ENCODE results near the gene MID2.
"Not testable (repeated sequence)": the region's sequence is repeated elsewhere in the genome, so short reads cannot be mapped to it uniquely, and the experiment has no call there.

MID2 gene, protein sequence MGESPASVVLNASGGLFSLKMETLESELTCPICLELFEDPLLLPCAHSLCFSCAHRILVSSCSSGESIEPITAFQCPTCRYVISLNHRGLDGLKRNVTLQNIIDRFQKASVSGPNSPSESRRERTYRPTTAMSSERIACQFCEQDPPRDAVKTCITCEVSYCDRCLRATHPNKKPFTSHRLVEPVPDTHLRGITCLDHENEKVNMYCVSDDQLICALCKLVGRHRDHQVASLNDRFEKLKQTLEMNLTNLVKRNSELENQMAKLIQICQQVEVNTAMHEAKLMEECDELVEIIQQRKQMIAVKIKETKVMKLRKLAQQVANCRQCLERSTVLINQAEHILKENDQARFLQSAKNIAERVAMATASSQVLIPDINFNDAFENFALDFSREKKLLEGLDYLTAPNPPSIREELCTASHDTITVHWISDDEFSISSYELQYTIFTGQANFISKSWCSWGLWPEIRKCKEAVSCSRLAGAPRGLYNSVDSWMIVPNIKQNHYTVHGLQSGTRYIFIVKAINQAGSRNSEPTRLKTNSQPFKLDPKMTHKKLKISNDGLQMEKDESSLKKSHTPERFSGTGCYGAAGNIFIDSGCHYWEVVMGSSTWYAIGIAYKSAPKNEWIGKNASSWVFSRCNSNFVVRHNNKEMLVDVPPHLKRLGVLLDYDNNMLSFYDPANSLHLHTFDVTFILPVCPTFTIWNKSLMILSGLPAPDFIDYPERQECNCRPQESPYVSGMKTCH

DNA sequence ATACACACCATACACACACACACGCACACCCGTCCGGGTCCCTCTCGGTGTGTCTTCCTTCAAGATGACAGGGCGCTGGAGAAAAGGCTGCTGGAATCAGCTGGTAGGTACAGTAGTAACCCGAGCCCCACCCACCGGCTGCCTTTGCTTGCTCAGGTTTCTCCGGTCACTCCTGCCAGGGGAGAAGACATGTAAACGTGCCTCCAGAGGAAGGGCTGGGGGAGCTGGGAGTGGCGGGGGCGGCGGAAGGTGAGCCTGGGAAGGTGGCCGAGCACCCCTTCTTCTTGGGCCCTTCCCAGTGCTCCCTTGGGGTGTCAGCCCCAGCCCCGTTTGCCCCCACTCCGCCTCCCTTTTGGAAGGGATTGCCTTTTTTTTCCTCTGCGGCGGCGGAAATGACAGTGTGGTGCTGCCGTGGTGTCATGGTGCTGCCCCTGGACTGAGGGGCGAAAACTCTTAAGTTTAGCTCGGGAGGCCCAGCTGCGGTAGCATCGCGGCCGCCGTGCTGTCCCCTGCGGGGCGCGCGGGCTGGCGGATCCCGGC is at the start of gene MID2:
MID2 (plus strand) TSS at position 169 of the 540 bp plus-strand sequence. CDS start 561 bp downstream, outside the sequence.
- peak; percentile 9 to 29 (median 15) for DNase-seq (ENCODE audit: low read depth in 2 of 3, low spot score in 1 of 3)

DNA sequence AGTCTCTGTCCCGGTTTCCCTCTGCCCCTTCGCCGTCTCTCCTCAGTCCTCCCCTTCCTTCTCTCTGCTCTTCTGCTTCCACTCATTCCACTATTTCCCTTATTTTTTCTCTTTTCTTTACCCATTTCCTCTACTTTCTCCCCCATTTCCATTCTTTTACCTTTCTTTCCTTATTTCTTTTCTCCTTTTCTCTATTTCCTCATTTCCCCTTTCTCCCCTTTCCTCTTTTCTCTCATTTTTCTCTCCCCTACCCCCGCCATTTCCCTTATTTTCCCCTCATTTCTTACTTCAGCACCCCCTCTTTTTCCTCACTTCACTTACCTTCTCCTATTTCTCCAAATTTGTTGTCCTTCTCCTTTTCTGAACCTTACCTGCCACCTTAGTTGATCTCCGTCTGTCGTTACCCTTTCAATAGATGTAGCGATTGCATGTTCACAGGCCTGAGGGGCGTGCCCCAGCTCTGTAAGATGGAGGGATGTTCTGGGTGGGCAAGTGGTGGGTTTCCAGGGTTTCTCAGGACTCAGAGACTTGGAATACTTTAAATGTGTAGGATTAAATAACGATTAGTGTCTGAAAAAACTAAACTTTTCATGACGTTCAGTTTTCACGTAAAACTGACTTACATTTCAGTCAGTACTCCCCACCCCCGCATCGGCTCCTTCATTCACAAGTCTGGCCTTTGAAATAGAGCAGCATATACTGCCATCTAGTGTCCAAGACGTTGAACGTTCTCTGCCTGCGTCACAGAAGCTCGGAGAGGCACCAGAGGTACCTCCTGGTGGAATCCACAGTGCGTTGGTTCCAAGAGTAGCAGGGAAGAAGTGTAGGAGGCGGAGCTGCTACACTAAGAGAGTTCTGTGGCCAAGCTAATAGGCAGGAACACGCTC is 48.8 kb upstream of the MID2 start:
- peak; percentile 61 to 81 (median 66) for DNase-seq (ENCODE audit: low read depth in 2 of 3, low spot score in 1 of 3)

DNA sequence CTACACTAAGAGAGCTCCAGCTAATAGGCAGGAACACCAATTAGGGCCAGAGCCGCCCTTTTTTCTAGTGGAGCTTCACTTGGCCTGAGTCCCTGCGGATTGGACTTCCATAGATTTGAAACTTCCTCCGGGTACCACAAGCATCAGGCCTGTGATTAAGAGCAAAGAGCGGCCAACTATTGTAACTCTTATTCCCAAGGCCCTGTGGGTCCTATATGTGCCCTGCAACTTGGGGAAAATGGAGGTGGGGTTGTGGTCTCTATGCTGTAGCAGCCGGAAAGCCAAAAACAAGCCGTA is 48.2 kb upstream of the MID2 start, which contains the start of gene NCBP2L:
NCBP2L (plus strand) TSS at position 198 of the 297 bp plus-strand sequence. CDS start 16,488 bp downstream, outside the sequence.
- no peak for DNase-seq (ENCODE audit: low read depth in 2 of 3, low spot score in 1 of 3)

DNA sequence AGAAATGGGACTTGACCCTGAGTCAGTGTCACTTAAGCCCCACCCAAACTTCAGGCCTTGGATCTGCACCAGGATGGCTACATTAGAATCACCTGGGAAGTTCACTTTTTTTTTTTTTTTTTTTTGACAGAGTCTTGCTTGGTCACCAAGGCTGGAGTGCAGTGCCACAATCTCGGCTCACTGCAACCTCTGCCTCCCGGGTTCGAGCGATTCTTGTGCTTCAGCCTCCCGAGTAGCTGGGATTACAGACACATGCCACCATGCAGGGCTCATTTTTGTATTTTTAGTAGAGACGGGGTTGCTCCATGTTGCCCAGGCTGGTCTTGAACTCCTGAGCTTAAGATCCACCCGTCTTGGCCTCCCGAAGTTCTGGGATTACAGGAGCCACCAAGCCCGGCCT is 45.1 kb upstream of the MID2 start:
- no peak for DNase-seq (ENCODE audit: low read depth in 2 of 3, low spot score in 1 of 3)

GRCh38 chrX:107787827-107788226 is 37.8 kb upstream of the MID2 start:
- DNase-seq (ENCODE audit: low read depth in 2 of 3, low spot score in 1 of 3): no peak

GRCh38 chrX:107804427-107804826 is 21.2 kb upstream of the MID2 start:
- no peak for DNase-seq (ENCODE audit: low read depth in 2 of 3, low spot score in 1 of 3)

- no peak for DNase-seq (ENCODE audit: low read depth in 2 of 3, low spot score in 1 of 3)
These were observed 20.5 kb upstream of the MID2 start for GRCh38 chrX:107805179-107805578.

DNA sequence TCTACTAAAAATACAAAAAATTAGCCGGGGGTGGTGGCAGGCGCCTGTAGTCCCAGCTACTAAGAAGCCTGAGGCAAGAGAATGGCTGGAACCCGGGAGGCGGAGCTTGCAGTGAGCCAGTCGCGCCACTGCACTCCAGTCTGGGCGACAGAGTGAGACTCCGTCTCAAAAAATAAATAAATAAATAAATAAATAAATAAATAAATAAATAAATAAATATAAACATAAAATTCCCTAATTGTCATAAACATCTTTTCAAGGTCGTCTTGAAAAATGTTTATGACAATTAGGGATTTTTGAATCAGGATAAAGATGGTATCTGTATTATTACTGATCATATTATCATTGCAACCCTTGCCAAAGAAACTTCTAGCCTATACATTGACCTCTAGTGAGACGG is 15.6 kb upstream of the MID2 start:
- not testable (repeated sequence) for DNase-seq (ENCODE audit: low read depth in 2 of 3, low spot score in 1 of 3)

- DNase-seq (ENCODE audit: low read depth in 2 of 3, low spot score in 1 of 3): no peak
These were observed 6.7 kb upstream of the MID2 start for GRCh38 chrX:107818900-107819521.

DNA sequence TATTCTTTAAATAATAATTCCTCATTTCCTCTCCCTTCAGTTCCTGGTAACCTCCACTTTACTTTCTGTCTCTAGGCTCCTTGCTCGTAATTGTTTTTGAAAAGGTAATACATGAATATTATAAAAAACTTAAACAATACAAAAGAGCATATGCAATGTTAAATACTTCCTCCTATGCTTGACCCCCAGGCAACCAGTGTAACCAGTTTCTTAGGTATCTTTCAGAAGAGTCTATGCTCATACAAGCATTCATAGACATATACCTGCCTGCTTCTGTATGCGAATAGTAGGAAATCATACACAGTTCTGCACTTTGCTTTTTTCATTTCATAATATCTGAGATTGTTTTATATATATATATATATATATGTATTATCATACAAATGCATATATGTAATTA is 2.6 kb upstream of the MID2 start:
- no peak for DNase-seq (ENCODE audit: low read depth in 2 of 3, low spot score in 1 of 3)

GRCh38 chrX:107823456-107823855 is 2.2 kb upstream of the MID2 start:
- DNase-seq (ENCODE audit: low read depth in 2 of 3, low spot score in 1 of 3): no peak

DNA sequence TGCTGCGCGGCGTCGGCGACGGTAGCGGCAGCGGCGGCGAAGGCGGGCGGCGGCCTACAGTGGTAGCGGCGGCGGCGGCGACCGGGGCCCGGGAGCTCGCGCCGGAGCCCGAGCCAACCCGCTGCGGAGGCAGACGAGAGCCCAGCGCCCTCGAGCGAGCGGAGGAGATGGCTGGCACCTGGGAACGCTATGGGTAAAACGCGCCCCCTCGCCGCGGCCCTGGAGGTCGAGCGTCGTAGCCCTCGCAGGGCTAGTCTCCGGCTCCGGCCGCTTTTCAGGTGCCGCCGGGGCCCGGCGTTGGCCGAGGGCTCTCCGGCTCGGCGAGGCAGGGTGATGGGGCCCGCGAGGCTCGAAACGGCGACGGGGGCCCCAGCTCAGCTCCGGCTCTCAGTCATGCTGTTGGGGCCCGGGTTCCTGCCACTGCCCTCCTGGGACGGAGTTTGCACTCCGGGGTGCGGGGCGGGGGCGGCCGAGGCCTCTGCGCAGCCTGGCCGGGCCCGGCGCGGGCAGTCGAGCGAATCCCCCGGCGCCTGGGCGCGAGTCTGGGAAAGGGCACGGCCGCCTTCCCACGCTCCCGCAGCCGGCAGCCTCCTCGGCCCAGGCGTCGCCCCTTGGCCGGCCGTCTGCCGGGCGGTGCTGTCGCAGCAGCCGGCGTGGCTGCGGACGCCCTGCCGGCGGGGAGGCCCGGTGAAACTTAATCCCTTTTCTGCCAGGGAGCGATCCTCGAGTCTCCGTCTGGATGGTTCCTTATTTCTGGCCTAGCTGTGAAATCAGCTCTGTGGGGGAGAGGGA is 768 bp downstream of the MID2 start:
- DNase-seq (ENCODE audit: low read depth in 2 of 3, low spot score in 1 of 3): peak in 1 of 3 donors; percentile 20

DNA sequence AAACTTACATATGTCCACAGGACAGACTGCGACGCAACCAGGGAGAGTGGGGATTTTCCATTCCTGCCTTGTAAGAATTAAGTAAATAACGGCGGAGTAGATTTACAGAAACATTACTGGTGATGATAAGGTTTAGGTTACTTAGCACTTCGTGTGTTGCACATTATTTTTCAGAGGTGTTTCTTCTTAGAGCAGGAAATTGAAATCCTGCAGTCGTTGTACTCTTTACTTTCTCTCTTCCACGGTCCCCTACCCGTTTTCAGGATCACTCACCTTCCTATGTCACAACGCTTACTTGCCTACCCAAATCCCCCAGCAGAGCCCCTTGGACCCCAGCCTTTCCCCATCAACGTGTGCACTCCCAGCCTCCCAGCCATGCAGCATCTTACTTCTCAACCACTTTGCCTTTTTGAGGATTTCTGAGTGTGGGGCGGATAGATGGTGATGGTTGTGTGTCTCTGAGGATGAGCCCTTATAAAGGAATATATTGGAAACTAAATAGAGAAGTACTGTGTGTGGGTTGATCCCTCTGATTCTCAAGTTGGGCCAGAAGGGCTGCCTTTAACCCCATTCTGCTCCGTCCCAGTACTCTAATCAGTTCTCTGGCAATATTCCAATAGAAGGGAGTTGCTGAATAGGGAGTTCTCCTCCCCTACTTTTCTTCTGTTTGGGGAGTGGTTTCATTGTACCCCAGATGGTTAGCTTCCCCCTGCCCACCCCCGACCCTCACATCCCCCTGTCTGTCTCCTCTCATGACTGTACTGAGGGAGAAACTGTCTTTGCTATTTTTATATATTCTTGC is 1.6 kb downstream of the MID2 start:
- no peak for DNase-seq (ENCODE audit: low read depth in 2 of 3, low spot score in 1 of 3)

- no peak for DNase-seq (ENCODE audit: low read depth in 2 of 3, low spot score in 1 of 3)
These were observed 2.2 kb downstream of the MID2 start for GRCh38 chrX:107827852-107828251.

DNA sequence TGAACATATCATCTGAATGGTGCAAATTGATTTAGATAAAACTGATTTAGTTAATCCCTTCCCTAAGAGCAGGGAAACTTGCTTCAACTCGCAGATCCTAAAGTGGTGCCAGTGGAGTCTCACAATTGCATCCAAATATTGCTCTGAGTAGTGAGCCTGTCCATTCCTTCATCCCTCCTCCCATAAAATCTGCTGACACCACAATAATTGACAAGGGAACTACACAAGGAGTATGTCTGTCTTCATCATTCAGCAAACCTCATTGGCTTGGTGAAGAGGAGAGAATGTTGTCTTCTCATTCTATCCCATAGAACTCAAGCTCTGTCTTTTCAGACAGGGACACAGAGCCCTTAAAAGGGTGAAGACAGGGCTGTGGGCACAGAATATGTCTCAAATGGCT is 4.2 kb downstream of the MID2 start:
- no peak for DNase-seq (ENCODE audit: low read depth in 2 of 3, low spot score in 1 of 3)

GRCh38 chrX:107831071-107831730 is 5.5 kb downstream of the MID2 start:
- DNase-seq (ENCODE audit: low read depth in 2 of 3, low spot score in 1 of 3): no peak

DNA sequence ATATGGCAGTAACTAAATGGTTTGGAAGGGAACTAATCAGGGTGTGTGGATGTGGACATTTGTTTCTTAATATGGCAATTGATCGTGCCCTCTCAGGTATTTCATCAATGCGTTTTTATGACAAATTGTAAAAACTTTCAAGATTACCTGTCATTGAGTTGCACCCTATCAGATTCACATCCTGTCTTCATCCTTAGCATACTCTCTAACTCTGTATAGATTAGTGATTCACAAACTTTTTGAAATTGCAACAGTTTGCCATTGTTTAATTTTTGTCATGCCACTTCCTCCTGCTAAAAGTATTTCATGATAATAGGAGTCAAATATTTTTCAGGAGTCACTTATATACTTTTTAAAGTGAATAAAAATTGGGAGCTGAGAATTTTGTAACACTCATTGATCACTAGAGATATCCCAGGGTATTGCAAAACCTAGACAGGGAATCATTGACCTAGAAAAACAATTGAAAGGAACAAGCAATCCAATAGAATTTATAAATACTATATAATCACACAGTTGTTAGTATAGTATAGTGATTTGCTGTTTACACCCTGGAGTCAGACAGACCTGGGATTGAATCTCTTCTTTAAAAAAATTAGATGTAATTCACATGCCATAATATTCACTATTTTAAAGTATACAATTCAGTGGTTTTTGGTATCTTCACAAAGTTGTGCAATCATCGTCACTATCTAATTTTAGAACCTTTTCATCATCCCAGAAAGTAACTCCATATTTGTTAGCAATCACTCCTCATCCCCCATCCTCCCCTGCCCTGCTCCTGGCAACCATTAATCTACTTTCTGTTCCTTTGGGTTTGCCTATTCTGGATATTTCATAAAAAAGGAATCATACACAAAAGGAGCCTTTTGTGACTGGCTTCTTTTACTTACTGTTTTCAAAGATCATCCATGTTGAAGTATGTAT is 8.9 kb downstream of the MID2 start:
- no peak for DNase-seq (ENCODE audit: low read depth in 2 of 3, low spot score in 1 of 3)

GRCh38 chrX:107836958-107837357 is 11.3 kb downstream of the MID2 start:
- no peak for DNase-seq (ENCODE audit: low read depth in 2 of 3, low spot score in 1 of 3)

Measured in stimulated activated CD4-positive, alpha-beta T cell treated with anti-CD3 and anti-CD28 coated beads, Interleukin-12 subunit alpha, Interleukin-12 subunit beta, amount 100 ng/mL, for 48 hours (primary cell).